Stimulated activated CD4-positive, alpha-beta T cell treated with anti-CD3 and anti-CD28 coated beads, Interleukin-12 subunit alpha, Interleukin-12 subunit beta, amount 100 ng/mL, for 4 hours (primary cell): ENCODE measurements around the gene KISS1.

Source experiments
- DNase-seq: peaks from one replicate; pipeline ENCODE4 v3.0.0-alpha.2; 2020

The KISS1 gene

GRCh38 chr1:204153667-204154066 lies 42.6 kb downstream of the KISS1 start:
- no peak for DNase-seq

GRCh38 chr1:204152310-204153044 lies 43.8 kb downstream of the KISS1 start:
- no peak for DNase-seq

GRCh38 chr1:204151552-204152309 lies 44.6 kb downstream of the KISS1 start, which contains the start of gene ETNK2:
Gene ETNK2 (minus strand): TSS chr1:204152044. CDS start chr1:204151852, 192 bp downstream.
- DNase-seq, result peak; percentile 49

GRCh38 chr1:204150702-204151551 lies 45.4 kb downstream of the KISS1 start:
- no peak for DNase-seq

GRCh38 chr1:204149635-204150565 lies 46.4 kb downstream of the KISS1 start:
- DNase-seq, result no peak

- no peak for DNase-seq
Measured at GRCh38 chr1:204149107-204149506, 47.2 kb downstream of the KISS1 start.

GRCh38 chr1:204147406-204148383 lies 48.6 kb downstream of the KISS1 start:
- DNase-seq, result no peak

- DNase-seq, result no peak
Measured at GRCh38 chr1:204146965-204147364, 49.3 kb downstream of the KISS1 start.

GRCh38 chr1:204146309-204146708 lies 50.0 kb downstream of the KISS1 start:
- DNase-seq, result no peak

- no peak for DNase-seq
Measured at GRCh38 chr1:204145033-204145504, 51.2 kb downstream of the KISS1 start.

- no peak for DNase-seq
Measured at GRCh38 chr1:204143276-204144041, 52.8 kb downstream of the KISS1 start.

- no peak for DNase-seq
Measured at GRCh38 chr1:204142032-204142974, 54.0 kb downstream of the KISS1 start.

- DNase-seq, result no peak
Measured at GRCh38 chr1:204141131-204141530, 55.2 kb downstream of the KISS1 start.
